ENCODE measurements around the gene TBCD. TPM values are rescaled to one million over a fixed set of nuclear protein-coding genes. Genes with fewer than 3 reads are reported as not detected.

Gene TBCD
- polyA plus RNA-seq, 2 donors: 54.4 to 62.8 TPM

DNA sequence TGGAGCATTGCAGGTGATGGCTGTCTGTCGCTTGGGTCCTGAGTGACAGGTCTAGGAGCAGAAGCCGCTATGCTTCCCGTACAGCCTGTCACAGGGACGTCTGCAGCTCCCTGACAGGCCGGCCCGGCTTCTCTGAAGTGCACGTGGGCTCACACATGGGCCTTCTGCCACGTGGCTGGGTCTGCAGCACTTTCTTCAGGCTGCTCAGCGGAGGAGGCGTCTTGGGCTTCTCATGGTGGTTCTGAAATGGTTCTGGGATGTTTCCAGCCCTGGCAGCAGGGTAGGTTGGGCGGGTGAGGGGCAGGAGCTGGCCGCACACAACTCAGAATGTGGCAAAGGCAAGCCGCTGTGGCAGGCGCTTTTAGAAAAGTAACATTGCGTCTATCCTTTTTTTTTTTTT lies 168.3 kb downstream of the TBCD start:
- WGBS, 2 donors: 92 to 94% methylated on average over 15 of the region's 15 CpGs
- Histone ChIP-seq H3K4me1 (ENCODE audit: control insufficient read depth in 2 of 2, insufficient read depth in 2 of 2, low read length in 1 of 2) (no peaks in the 10 kb centered on the region), H3K9me3 (ENCODE audit: control insufficient read depth in 2 of 2, insufficient read depth in 1 of 2, low read depth in 1 of 2, low read length in 1 of 2) (no peaks in the 10 kb centered on the region), H3K27me3 (ENCODE audit: control insufficient read depth in 1 of 2, insufficient read depth in 2 of 2, low read length in 2 of 2) (no peaks in the 10 kb centered on the region), H3K27ac (ENCODE audit: low read depth in 2 of 2, low read length in 1 of 2) (no peak overlapping the region), H3K4me3 (ENCODE audit: low read depth in 1 of 2, low read length in 2 of 2) (no peak overlapping the region), H3K36me3 (ENCODE audit: control insufficient read depth in 2 of 2, insufficient read depth in 2 of 2, low read length in 1 of 2) (peaks cover 0 to 32% of the 10 kb centered on the region in 2 donors)

- WGBS, 2 donors: 91 to 93% methylated on average over 16 of the region's 16 CpGs
- Histone ChIP-seq H3K4me3 (ENCODE audit: low read depth in 1 of 2, low read length in 2 of 2) (no peak overlapping the region), H3K27ac (ENCODE audit: low read depth in 2 of 2, low read length in 1 of 2) (no peak overlapping the region), H3K36me3 (ENCODE audit: control insufficient read depth in 2 of 2, insufficient read depth in 2 of 2, low read length in 1 of 2) (peaks cover 0 to 37% of the 10 kb centered on the region in 2 donors), H3K9me3 (ENCODE audit: control insufficient read depth in 2 of 2, insufficient read depth in 1 of 2, low read depth in 1 of 2, low read length in 1 of 2) (no peaks in the 10 kb centered on the region), H3K4me1 (ENCODE audit: control insufficient read depth in 2 of 2, insufficient read depth in 2 of 2, low read length in 1 of 2) (no peaks in the 10 kb centered on the region), H3K27me3 (ENCODE audit: control insufficient read depth in 1 of 2, insufficient read depth in 2 of 2, low read length in 2 of 2) (no peaks in the 10 kb centered on the region)
Observed at GRCh38 chr17:82920715-82921114, 168.8 kb downstream of the TBCD start.

DNA sequence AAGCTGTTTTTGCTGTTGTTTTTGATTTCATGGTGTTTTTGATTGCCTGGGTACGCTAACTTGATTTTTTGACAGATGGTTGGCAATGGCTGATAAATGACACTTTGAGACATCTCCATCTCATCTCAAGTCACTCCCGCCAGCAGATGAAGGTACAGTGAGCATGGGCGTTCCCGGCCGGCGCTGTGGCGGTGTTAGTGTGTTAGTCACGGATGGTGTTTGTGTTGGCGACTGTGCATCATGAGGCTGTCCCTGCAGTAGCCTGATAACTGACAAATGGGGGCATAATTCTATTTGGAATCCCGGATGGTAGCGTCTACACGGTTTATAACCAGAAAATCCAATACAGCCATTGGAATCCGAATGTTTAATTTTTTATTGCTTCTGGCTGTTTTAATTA lies 169.6 kb downstream of the TBCD start:
- Histone ChIP-seq H3K4me3 (ENCODE audit: low read depth in 1 of 2, low read length in 2 of 2) (no peak overlapping the region), H3K27me3 (ENCODE audit: control insufficient read depth in 1 of 2, insufficient read depth in 2 of 2, low read length in 2 of 2) (no peaks in the 10 kb centered on the region), H3K4me1 (ENCODE audit: control insufficient read depth in 2 of 2, insufficient read depth in 2 of 2, low read length in 1 of 2) (no peaks in the 10 kb centered on the region), H3K36me3 (ENCODE audit: control insufficient read depth in 2 of 2, insufficient read depth in 2 of 2, low read length in 1 of 2) (peaks cover 0 to 40% of the 10 kb centered on the region in 2 donors), H3K9me3 (ENCODE audit: control insufficient read depth in 2 of 2, insufficient read depth in 1 of 2, low read depth in 1 of 2, low read length in 1 of 2) (no peaks in the 10 kb centered on the region), H3K27ac (ENCODE audit: low read depth in 2 of 2, low read length in 1 of 2) (no peak overlapping the region)
- WGBS, 2 donors: 93% methylated on average over 13 of the region's 13 CpGs

DNA sequence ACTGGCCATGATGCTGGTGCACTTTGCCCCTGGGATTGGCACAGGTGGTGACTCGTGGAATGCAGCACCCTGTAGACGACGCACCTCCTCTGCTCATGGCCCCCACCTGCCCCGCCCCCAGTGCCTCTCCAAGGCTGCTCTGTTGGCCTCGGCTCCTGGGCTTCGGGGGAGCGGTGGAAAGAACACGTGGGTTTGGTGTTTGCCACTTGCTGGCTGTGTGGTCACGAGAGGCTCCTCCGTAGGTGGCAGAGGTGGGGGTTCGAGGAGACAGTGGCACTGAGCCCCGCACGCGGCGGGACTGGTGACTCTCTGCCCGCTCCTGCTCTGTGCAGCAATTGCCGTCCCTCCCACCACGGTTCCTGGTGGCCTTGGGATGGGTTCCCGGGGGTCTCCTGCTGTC lies 170.8 kb downstream of the TBCD start:
- Histone ChIP-seq H3K36me3 (ENCODE audit: control insufficient read depth in 2 of 2, insufficient read depth in 2 of 2, low read length in 1 of 2) (peaks cover 5 to 50% of the 10 kb centered on the region in 2 donors), H3K27me3 (ENCODE audit: control insufficient read depth in 1 of 2, insufficient read depth in 2 of 2, low read length in 2 of 2) (no peaks in the 10 kb centered on the region), H3K9me3 (ENCODE audit: control insufficient read depth in 2 of 2, insufficient read depth in 1 of 2, low read depth in 1 of 2, low read length in 1 of 2) (no peaks in the 10 kb centered on the region), H3K4me3 (ENCODE audit: low read depth in 1 of 2, low read length in 2 of 2) (no peak overlapping the region), H3K27ac (ENCODE audit: low read depth in 2 of 2, low read length in 1 of 2) (no peak overlapping the region), H3K4me1 (ENCODE audit: control insufficient read depth in 2 of 2, insufficient read depth in 2 of 2, low read length in 1 of 2) (no peaks in the 10 kb centered on the region)
- 79 to 94% methylated on average over 19 of the region's 19 CpGs for WGBS, 2 donors

GRCh38 chr17:82923366-82924113 lies 171.7 kb downstream of the TBCD start:
- H3K36me3 ChIP-seq (ENCODE audit: control insufficient read depth in 2 of 2, insufficient read depth in 2 of 2, low read length in 1 of 2): peaks cover 5 to 56% of the 10 kb centered on the region in 2 donors
- no peak overlapping the region for H3K4me3 ChIP-seq (ENCODE audit: low read depth in 1 of 2, low read length in 2 of 2)
- no peaks in the 10 kb centered on the region for H3K9me3 ChIP-seq (ENCODE audit: control insufficient read depth in 2 of 2, insufficient read depth in 1 of 2, low read depth in 1 of 2, low read length in 1 of 2)
- H3K27me3 ChIP-seq (ENCODE audit: control insufficient read depth in 1 of 2, insufficient read depth in 2 of 2, low read length in 2 of 2): no peaks in the 10 kb centered on the region
- no peak overlapping the region for H3K27ac ChIP-seq (ENCODE audit: low read depth in 2 of 2, low read length in 1 of 2)
- H3K4me1 ChIP-seq (ENCODE audit: control insufficient read depth in 2 of 2, insufficient read depth in 2 of 2, low read length in 1 of 2): no peaks in the 10 kb centered on the region
- WGBS, 2 donors: 94 to 96% methylated on average over 25 of the region's 25 CpGs

- Histone ChIP-seq H3K4me1 (ENCODE audit: control insufficient read depth in 2 of 2, insufficient read depth in 2 of 2, low read length in 1 of 2) (no peaks in the 10 kb centered on the region), H3K36me3 (ENCODE audit: control insufficient read depth in 2 of 2, insufficient read depth in 2 of 2, low read length in 1 of 2) (peaks cover 5 to 63% of the 10 kb centered on the region in 2 donors), H3K4me3 (ENCODE audit: low read depth in 1 of 2, low read length in 2 of 2) (no peak overlapping the region), H3K27ac (ENCODE audit: low read depth in 2 of 2, low read length in 1 of 2) (no peak overlapping the region), H3K27me3 (ENCODE audit: control insufficient read depth in 1 of 2, insufficient read depth in 2 of 2, low read length in 2 of 2) (no peaks in the 10 kb centered on the region), H3K9me3 (ENCODE audit: control insufficient read depth in 2 of 2, insufficient read depth in 1 of 2, low read depth in 1 of 2, low read length in 1 of 2) (no peaks in the 10 kb centered on the region)
- 93 to 95% methylated on average over 13 of the region's 13 CpGs for WGBS, 2 donors
Observed at GRCh38 chr17:82924214-82924613, 172.3 kb downstream of the TBCD start.

GRCh38 chr17:82924812-82925211 lies 172.9 kb downstream of the TBCD start:
- Histone ChIP-seq H3K4me3 (ENCODE audit: low read depth in 1 of 2, low read length in 2 of 2) (no peak overlapping the region), H3K27ac (ENCODE audit: low read depth in 2 of 2, low read length in 1 of 2) (no peak overlapping the region), H3K4me1 (ENCODE audit: control insufficient read depth in 2 of 2, insufficient read depth in 2 of 2, low read length in 1 of 2) (no peaks in the 10 kb centered on the region), H3K36me3 (ENCODE audit: control insufficient read depth in 2 of 2, insufficient read depth in 2 of 2, low read length in 1 of 2) (peaks cover 5 to 65% of the 10 kb centered on the region in 2 donors), H3K9me3 (ENCODE audit: control insufficient read depth in 2 of 2, insufficient read depth in 1 of 2, low read depth in 1 of 2, low read length in 1 of 2) (no peaks in the 10 kb centered on the region), H3K27me3 (ENCODE audit: control insufficient read depth in 1 of 2, insufficient read depth in 2 of 2, low read length in 2 of 2) (no peaks in the 10 kb centered on the region)
- WGBS, 2 donors: 80 to 87% methylated on average over 19 of the region's 19 CpGs

DNA sequence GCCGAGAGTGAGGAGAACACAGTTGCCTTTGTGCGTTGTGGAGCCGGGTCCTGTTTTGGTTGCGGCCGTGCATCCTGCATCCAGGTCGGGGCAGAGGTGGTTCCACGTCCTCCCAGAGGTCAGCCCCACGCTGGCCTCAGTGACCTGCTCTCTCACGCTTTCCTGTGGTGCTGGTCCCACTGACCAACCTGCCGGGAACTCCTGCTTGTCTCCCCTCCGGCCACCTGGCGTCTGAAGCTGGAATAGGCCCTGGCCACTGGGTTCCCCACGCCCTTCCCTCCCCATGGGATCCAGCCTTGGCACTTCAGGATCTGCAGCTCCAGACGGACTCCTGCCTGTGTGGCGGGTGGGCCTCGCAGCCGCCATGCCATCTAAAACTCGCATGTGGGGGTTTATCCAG lies 173.5 kb downstream of the TBCD start:
- 89 to 96% methylated on average over 18 of the region's 18 CpGs for WGBS, 2 donors
- no peaks in the 10 kb centered on the region for H3K9me3 ChIP-seq (ENCODE audit: control insufficient read depth in 2 of 2, insufficient read depth in 1 of 2, low read depth in 1 of 2, low read length in 1 of 2)
- no peaks in the 10 kb centered on the region for H3K4me1 ChIP-seq (ENCODE audit: control insufficient read depth in 2 of 2, insufficient read depth in 2 of 2, low read length in 1 of 2)
- no peak overlapping the region for H3K27ac ChIP-seq (ENCODE audit: low read depth in 2 of 2, low read length in 1 of 2)
- H3K27me3 ChIP-seq (ENCODE audit: control insufficient read depth in 1 of 2, insufficient read depth in 2 of 2, low read length in 2 of 2): no peaks in the 10 kb centered on the region
- peaks cover 7 to 66% of the 10 kb centered on the region in 2 donors for H3K36me3 ChIP-seq (ENCODE audit: control insufficient read depth in 2 of 2, insufficient read depth in 2 of 2, low read length in 1 of 2)
- H3K4me3 ChIP-seq (ENCODE audit: low read depth in 1 of 2, low read length in 2 of 2): no peak overlapping the region

- peaks cover 15 to 73% of the 10 kb centered on the region in 2 donors for H3K36me3 ChIP-seq (ENCODE audit: control insufficient read depth in 2 of 2, insufficient read depth in 2 of 2, low read length in 1 of 2)
- no peaks in the 10 kb centered on the region for H3K4me1 ChIP-seq (ENCODE audit: control insufficient read depth in 2 of 2, insufficient read depth in 2 of 2, low read length in 1 of 2)
- 92 to 94% methylated on average over 7 to 10 of the region's 12 CpGs for WGBS, 2 donors
Observed at GRCh38 chr17:82926081-82926480, 174.2 kb downstream of the TBCD start.

DNA sequence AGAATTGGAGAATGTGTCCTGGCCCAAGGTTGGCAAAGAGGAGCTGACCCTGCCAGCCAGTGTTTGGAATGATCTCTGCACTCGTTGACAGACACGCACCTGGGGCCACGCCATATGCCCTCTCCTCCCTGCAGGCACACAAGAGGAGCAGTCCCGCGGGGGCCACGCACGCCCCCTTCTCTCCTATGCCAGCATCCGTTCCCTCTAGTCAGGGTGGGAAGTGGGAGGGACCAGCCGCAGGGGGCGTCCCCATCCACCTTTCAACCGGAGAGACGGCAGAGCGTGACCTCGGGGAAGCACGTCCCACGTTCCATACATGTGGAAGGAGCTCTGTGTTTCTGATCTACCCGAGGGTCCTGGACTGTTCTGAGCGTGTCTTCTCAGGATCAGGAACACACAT lies 174.9 kb downstream of the TBCD start:
- peaks cover 16 to 76% of the 10 kb centered on the region in 2 donors for H3K36me3 ChIP-seq (ENCODE audit: control insufficient read depth in 2 of 2, insufficient read depth in 2 of 2, low read length in 1 of 2)
- no peaks in the 10 kb centered on the region for H3K9me3 ChIP-seq (ENCODE audit: control insufficient read depth in 2 of 2, insufficient read depth in 1 of 2, low read depth in 1 of 2, low read length in 1 of 2)
- H3K27me3 ChIP-seq (ENCODE audit: control insufficient read depth in 1 of 2, insufficient read depth in 2 of 2, low read length in 2 of 2): no peaks in the 10 kb centered on the region
- H3K4me1 ChIP-seq (ENCODE audit: control insufficient read depth in 2 of 2, insufficient read depth in 2 of 2, low read length in 1 of 2): no peaks in the 10 kb centered on the region
- H3K4me3 ChIP-seq (ENCODE audit: low read depth in 1 of 2, low read length in 2 of 2): no peak overlapping the region
- 93 to 94% methylated on average over 18 of the region's 18 CpGs for WGBS, 2 donors
- H3K27ac ChIP-seq (ENCODE audit: low read depth in 2 of 2, low read length in 1 of 2): no peak overlapping the region

More at GRCh38 chr17:82926081-82926480, 174.2 kb downstream of the TBCD start:
- Histone ChIP-seq H3K9me3 (ENCODE audit: control insufficient read depth in 2 of 2, insufficient read depth in 1 of 2, low read depth in 1 of 2, low read length in 1 of 2) (no peaks in the 10 kb centered on the region), H3K27me3 (ENCODE audit: control insufficient read depth in 1 of 2, insufficient read depth in 2 of 2, low read length in 2 of 2) (no peaks in the 10 kb centered on the region), H3K27ac (ENCODE audit: low read depth in 2 of 2, low read length in 1 of 2) (no peak overlapping the region), H3K4me3 (ENCODE audit: low read depth in 1 of 2, low read length in 2 of 2) (no peak overlapping the region)

Measured in esophagus (tissue), 2 donors.